RWPE1 (cell line): ENCODE results near the gene DMD.

Experiments used
- CTCF ChIA-PET: fragments of 350-600 bp; sonication (Branson Sonifier 250); formaldehyde crosslinking; extraction: SDS; loops from one replicate; lab custom pipeline; 2021; lab: Yijun Ruan, JAX
- POLR2A ChIA-PET: fragments of 400-600 bp; formaldehyde crosslinking; extraction: SDS; loops from one replicate; lab custom pipeline; 2020; ENCODE audit warnings: antibody characterized with exemption; ENCODE audit not compliant: low non-redundant PET; lab: Yijun Ruan, JAX
- DNase-seq: peaks from one replicate; pipeline ENCODE4 v3.0.0; 2012; ENCODE audit warnings: low spot score
- H3K27ac ChIP-seq: fragments of 450-650 bp; 2 replicates; pipeline ENCODE4 v1.5.1; 2017
- CTCF ChIP-seq: fragments of 450-650 bp; conservative IDR thresholded peaks from 2 replicates; pipeline ENCODE4 v1.5.1; 2017; ENCODE audit warnings: low read depth, mild to moderate bottlenecking

Gene DMD

GRCh38 chrX:31255310-31256033 lies 1955.9 kb downstream of the DMD start:
- POLR2A ChIA-PET = no interaction called here
- CTCF ChIA-PET = interaction anchor here (0.6 kb wide), 1 partner anchor 34 kb away, joined by 3 read pairs; no protein-coding TSS in a partner anchor
- TF ChIP-seq CTCF = no peak
- no peak overlapping the region for H3K27ac ChIP-seq
- DNase-seq = no peak

- no peak for TF ChIP-seq CTCF
- ChIA-PET CTCF (no interaction called here), POLR2A (no interaction called here)
- no peak for DNase-seq
- H3K27ac ChIP-seq = no peak overlapping the region
Observed at GRCh38 chrX:31252133-31252532, 1959.2 kb downstream of the DMD start.

GRCh38 chrX:31251336-31251735 lies 1960.0 kb downstream of the DMD start:
- no peak for TF ChIP-seq CTCF
- CTCF ChIA-PET = no interaction called here

GRCh38 chrX:31245714-31246113 lies 1965.6 kb downstream of the DMD start:
- TF ChIP-seq CTCF = no peak
- no peak for DNase-seq
- CTCF ChIA-PET = no interaction called here
- POLR2A ChIA-PET = no interaction called here
- H3K27ac ChIP-seq = no peak overlapping the region

More at GRCh38 chrX:31251336-31251735, 1960.0 kb downstream of the DMD start:
- no peak overlapping the region for H3K27ac ChIP-seq
- no peak for DNase-seq
- POLR2A ChIA-PET = no interaction called here

GRCh38 chrX:31243804-31244203 lies 1967.5 kb downstream of the DMD start:
- CTCF ChIA-PET = no interaction called here
- TF ChIP-seq CTCF = no peak
- DNase-seq = no peak
- POLR2A ChIA-PET = no interaction called here
- H3K27ac ChIP-seq = no peak overlapping the region

- no peak overlapping the region for H3K27ac ChIP-seq
- DNase-seq = no peak
- no peak for TF ChIP-seq CTCF
- CTCF ChIA-PET = no interaction called here
- POLR2A ChIA-PET = no interaction called here
Observed at GRCh38 chrX:31240982-31241381, 1970.4 kb downstream of the DMD start.
